Keratinocyte (primary cell): ENCODE results near the gene FADS3. TPM values are rescaled to one million over a fixed set of nuclear protein-coding genes. Genes with fewer than 3 reads are reported as not detected.

Experiments used
- DNase-seq: peaks from one replicate; pipeline ENCODE4 v3.0.0-alpha.2; 2011; ENCODE audit warnings: low read depth, missing footprints, low spot score
- FAIRE-seq: peaks from 2 replicates; lab custom pipeline; 2011; peaks lifted over from hg19 to GRCh38; lab: Jason Lieb, UNC
- H2AFZ ChIP-seq: 2 replicates; pipeline ENCODE4 v1.6.0; 2012; ENCODE audit warnings: low read length, control low read depth, inconsistent platforms; ENCODE audit not compliant: control insufficient read depth
- H3K27ac ChIP-seq: 2 replicates; pipeline ENCODE4 v1.5.1; 2011; ENCODE audit warnings: low read length; ENCODE audit not compliant: control insufficient read depth, insufficient read depth
- H3K27me3 ChIP-seq: 3 replicates; pipeline ENCODE4 v1.6.0; 2011; ENCODE audit warnings: low read length; ENCODE audit not compliant: control insufficient read depth, insufficient read depth; ENCODE audit errors: extremely low read depth
- H3K36me3 ChIP-seq, 2 experiments: 2 replicates in 1 of 2; 3 replicates in 1 of 2; pipeline ENCODE4 v1.5.1; 2011; ENCODE audit warnings: low read length in 2 of 2, mild to moderate bottlenecking in 1 of 2; ENCODE audit not compliant: control insufficient read depth in 2 of 2, insufficient read depth in 2 of 2; ENCODE audit errors: extremely low read depth in 1 of 2
- H3K4me1 ChIP-seq: 3 replicates; pipeline ENCODE4 v1.5.1; 2011; ENCODE audit warnings: low read length; ENCODE audit not compliant: control insufficient read depth, insufficient read depth; ENCODE audit errors: extremely low read depth
- H3K4me2 ChIP-seq: 3 replicates; pipeline ENCODE4 v1.6.0; 2011; ENCODE audit warnings: low read depth, low read length; ENCODE audit not compliant: control insufficient read depth, insufficient read depth; ENCODE audit errors: extremely low read depth
- H3K4me3 ChIP-seq, 3 experiments: fragments of 200-600 bp in 1 of 3; sonication (generic) in 1 of 3; 2 replicates in 2 of 3; 3 replicates in 1 of 3; pipeline ENCODE4 v1.5.1; 2011 to 2016; ENCODE audit warnings: low read length in 3 of 3, mild to moderate bottlenecking in 3 of 3, control low read depth in 2 of 3, inconsistent platforms in 1 of 3, low read depth in 1 of 3, mixed read lengths in 1 of 3, mixed run types in 1 of 3, moderate library complexity in 1 of 3; ENCODE audit not compliant: control insufficient read depth in 2 of 3, insufficient read depth in 2 of 3; ENCODE audit errors: extremely low read depth in 1 of 3
- H3K79me2 ChIP-seq: 2 replicates; pipeline ENCODE4 v1.6.0; 2012; ENCODE audit warnings: low read length; ENCODE audit not compliant: control insufficient read depth, insufficient read depth
- H3K9ac ChIP-seq: 3 replicates; pipeline ENCODE4 v1.6.0; 2011; ENCODE audit warnings: low read length; ENCODE audit not compliant: control insufficient read depth, insufficient read depth; ENCODE audit errors: extremely low read depth
- H3K9me1 ChIP-seq: 3 replicates; pipeline ENCODE4 v1.6.0; 2011; ENCODE audit warnings: low read length; ENCODE audit not compliant: control insufficient read depth, insufficient read depth; ENCODE audit errors: extremely low read depth
- H3K9me3 ChIP-seq: 2 replicates; pipeline ENCODE4 v1.5.1; 2012; ENCODE audit warnings: low read depth, low read length; ENCODE audit not compliant: control insufficient read depth
- H4K20me1 ChIP-seq: 3 replicates; pipeline ENCODE4 v1.6.0; 2011; ENCODE audit warnings: low read length; ENCODE audit not compliant: control insufficient read depth, insufficient read depth; ENCODE audit errors: extremely low read depth
- CTCF ChIP-seq, 3 experiments: IDR thresholded peaks in 1 of 3; conservative IDR thresholded peaks in 1 of 3; optimal IDR thresholded peaks in 1 of 3; 2 replicates in 2 of 3; 3 replicates in 1 of 3; pipeline versions ENCODE3 to v1.5.1; 2011; ENCODE audit warnings: low read length in 3 of 3, mild to moderate bottlenecking in 3 of 3, moderate library complexity in 2 of 3, control low read depth in 1 of 3, inconsistent platforms in 1 of 3; ENCODE audit not compliant: insufficient read depth in 2 of 3; ENCODE audit errors: extremely low read depth in 1 of 3
- EZH2 ChIP-seq: IDR thresholded peaks from one replicate; pipeline ENCODE4 v1.6.1; 2012; ENCODE audit warnings: inconsistent platforms, mild to moderate bottlenecking, low read length, moderate library complexity
- dilution Hi-C: fragments of 300-500 bp; cut with MboI; formaldehyde crosslinking; loops from one replicate; pipeline ENCODE4 v1.7.0; 2020; ENCODE audit warnings: low sequenced_read_pairs; ENCODE audit not compliant: extremely low pct_ligation_motif_present
- polyA plus RNA-seq, 5 experiments: library from polyadenylated mRNA; depleted of rRNA in 3 of 5; stranded (reverse) in 3 of 5; stranded (forward) in 1 of 5; unstranded in 1 of 5; fragments of >200 nt; gene quantifications; 1 replicate in 1 of 5; 2 replicates in 3 of 5; 3 replicates in 1 of 5; pipeline versions ENCODE4 v1.2.1 to v1.2.3, GENCODE V29; 2011 to 2012; ENCODE audit warnings: missing spikeins in 2 of 5, low read depth in 1 of 5, low replicate concordance in 1 of 5

FADS3 gene
- polyA plus RNA-seq, 1 donor (not counting 4 experiments of a cell fraction or from before 2014, with no cell fraction given) = 33.9 TPM

GRCh38 chr11:61904539-61905048 is 13.2 kb upstream of the FADS3 start:
- TF ChIP-seq EZH2 (no peak), CTCF (optimal IDR thresholded peaks at IDR 0.05 in 1 of 3, IDR thresholded peaks at IDR 0.05 in 1 of 3, conservative IDR thresholded peaks at IDR 0.05 in 1 of 3; ENCODE audit: extremely low read depth in 1 of 3, insufficient read depth in 2 of 3, low read length in 3 of 3) (no peak)
- FAIRE-seq (no peak), DNase-seq (no peak)
- no peak overlapping the region for H3K4me3 ChIP-seq
- H2AFZ ChIP-seq = no peak overlapping the region
- H3K36me3 ChIP-seq = no peaks in the 10 kb centered on the region
- H3K27me3 ChIP-seq = peaks cover 6% of the 10 kb centered on the region
- H4K20me1 ChIP-seq = no peaks in the 10 kb centered on the region
- no peak overlapping the region for H3K4me2 ChIP-seq
- dilution Hi-C loops = loop anchor here (25.0 kb wide), 1 partner anchor 183 kb away; no protein-coding TSS in a partner anchor
- no peaks in the 10 kb centered on the region for H3K9me1 ChIP-seq
- H3K79me2 ChIP-seq = no peaks in the 10 kb centered on the region
- no peaks in the 10 kb centered on the region for H3K4me1 ChIP-seq
- no peak overlapping the region for H3K27ac ChIP-seq
- H3K9ac ChIP-seq = no peak overlapping the region
- H3K9me3 ChIP-seq = no peaks in the 10 kb centered on the region

GRCh38 chr11:61903845-61904244 is 12.5 kb upstream of the FADS3 start:
- H2AFZ ChIP-seq = no peak overlapping the region
- H3K4me2 ChIP-seq = no peak overlapping the region
- dilution Hi-C loops = loop anchor here (25.0 kb wide), 1 partner anchor 183 kb away; no protein-coding TSS in a partner anchor
- H3K79me2 ChIP-seq = no peaks in the 10 kb centered on the region
- H3K4me3 ChIP-seq = no peak overlapping the region
- H4K20me1 ChIP-seq = no peaks in the 10 kb centered on the region
- no peaks in the 10 kb centered on the region for H3K9me1 ChIP-seq
- FAIRE-seq = no peak
- H3K36me3 ChIP-seq = no peaks in the 10 kb centered on the region
- H3K27me3 ChIP-seq = peaks cover 6% of the 10 kb centered on the region
- no peaks in the 10 kb centered on the region for H3K4me1 ChIP-seq
- TF ChIP-seq CTCF (optimal IDR thresholded peaks at IDR 0.05 in 1 of 3, IDR thresholded peaks at IDR 0.05 in 1 of 3, conservative IDR thresholded peaks at IDR 0.05 in 1 of 3; ENCODE audit: extremely low read depth in 1 of 3, insufficient read depth in 2 of 3, low read length in 3 of 3) (no peak), EZH2 (no peak)
- DNase-seq = no peak
- no peaks in the 10 kb centered on the region for H3K9me3 ChIP-seq
- H3K9ac ChIP-seq = no peak overlapping the region
- no peak overlapping the region for H3K27ac ChIP-seq
